GM19395 (cell line): ENCODE data around the gene SLX4.

Experiments
- ATAC-seq: cut with Tn5 transposase; IDR thresholded peaks from one replicate; pipeline ENCODE4 v1.9.1; 2021; ENCODE audit warnings: mild to moderate bottlenecking, moderate library complexity; ENCODE audit not compliant: unreplicated experiment

The SLX4 gene

GRCh38 chr16:3583303-3584038 is 27.9 kb downstream of the SLX4 start:
- ATAC-seq: no peak

- ATAC-seq: no peak
Measured at GRCh38 chr16:3582276-3583165, 28.9 kb downstream of the SLX4 start.

- ATAC-seq: no peak
Measured at GRCh38 chr16:3581392-3581791, 30.0 kb downstream of the SLX4 start.

- no peak for ATAC-seq
Measured at GRCh38 chr16:3580686-3581085, 30.7 kb downstream of the SLX4 start.

GRCh38 chr16:3580251-3580651 is 31.2 kb downstream of the SLX4 start:
- ATAC-seq: no peak

- no peak for ATAC-seq
Measured at GRCh38 chr16:3579776-3580175, 31.6 kb downstream of the SLX4 start.

GRCh38 chr16:3578610-3579551 is 32.5 kb downstream of the SLX4 start:
- peak; percentile 56 for ATAC-seq

GRCh38 chr16:3578121-3578520 is 33.3 kb downstream of the SLX4 start:
- ATAC-seq: no peak

- ATAC-seq: no peak
Measured at GRCh38 chr16:3577302-3577752, 34.1 kb downstream of the SLX4 start, which contains the start of gene NLRC3. TSS of gene NLRC3 (minus strand) at chr16:3577403. CDS start at chr16:3565036, 12,367 bp downstream.

GRCh38 chr16:3576211-3576610 is 35.2 kb downstream of the SLX4 start:
- ATAC-seq: no peak

GRCh38 chr16:3575491-3575890 is 35.9 kb downstream of the SLX4 start:
- ATAC-seq: no peak

GRCh38 chr16:3574195-3574594 is 37.2 kb downstream of the SLX4 start:
- no peak for ATAC-seq

- no peak for ATAC-seq
Measured at GRCh38 chr16:3573146-3573815, 38.1 kb downstream of the SLX4 start.

- no peak for ATAC-seq
Measured at GRCh38 chr16:3570420-3571062, 40.9 kb downstream of the SLX4 start.

- ATAC-seq: no peak
Measured at GRCh38 chr16:3569851-3570250, 41.6 kb downstream of the SLX4 start.

GRCh38 chr16:3566990-3567389 is 44.4 kb downstream of the SLX4 start:
- no peak for ATAC-seq

- ATAC-seq: no peak
Measured at GRCh38 chr16:3564889-3565141, 46.6 kb downstream of the SLX4 start.

- no peak for ATAC-seq
Measured at GRCh38 chr16:3564130-3564888, 47.1 kb downstream of the SLX4 start.

GRCh38 chr16:3562914-3563480 is 48.4 kb downstream of the SLX4 start:
- no peak for ATAC-seq
